Transverse colon (tissue), 4 donors: Measurements from ENCODE around the gene TRIM59.

ENCODE experiments used
- EP300 ChIP-seq: sonication (generic); formaldehyde crosslinking; IDR thresholded peaks from one replicate; pipeline ENCODE4 v1.6.1; 2017; ENCODE audit warnings: antibody characterized with exemption, low read depth
- POLR2AphosphoS5 ChIP-seq, 3 donors: sonication (generic); formaldehyde crosslinking; IDR thresholded peaks; one replicate each; pipeline ENCODE4 v1.6.1; 2016; ENCODE audit warnings: antibody characterized with exemption in 3 of 3
- TF ChIP-seq, protein P1 (sequence below), 5 experiments: fragments of 200-600 bp in 3 of 5; fragments of 450-650 bp in 2 of 5; sonication (generic) in 3 of 5; IDR thresholded peaks; 1 replicate in 2 of 5; 2 replicates in 3 of 5; pipeline ENCODE4 v1.5.1; 2016 to 2017; ENCODE audit warnings: antibody characterized with exemption in 5 of 5, inconsistent platforms in 3 of 5, mild to moderate bottlenecking in 2 of 5, moderate library complexity in 1 of 5

DNA sequence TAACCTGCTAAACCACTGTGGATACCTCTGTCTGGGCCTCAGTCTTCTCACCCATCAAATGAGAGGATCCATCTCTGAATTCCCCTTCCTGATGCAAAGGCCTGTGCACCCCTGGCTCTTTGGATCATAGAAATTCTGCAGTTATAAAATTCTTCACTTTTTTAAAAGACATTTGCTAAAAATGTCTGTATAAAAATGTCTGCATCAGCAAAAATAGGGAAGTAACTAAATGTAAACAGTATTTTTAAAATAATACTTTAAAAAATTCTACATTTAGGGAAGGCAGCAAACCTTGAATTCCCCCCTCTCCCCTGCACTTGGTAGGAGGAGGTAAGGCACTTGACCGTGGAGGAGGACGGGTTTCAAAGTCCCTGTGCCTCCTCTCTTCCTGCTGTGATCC is 25.6 kb upstream of the TRIM59 start:
- TF ChIP-seq, protein P1, sequence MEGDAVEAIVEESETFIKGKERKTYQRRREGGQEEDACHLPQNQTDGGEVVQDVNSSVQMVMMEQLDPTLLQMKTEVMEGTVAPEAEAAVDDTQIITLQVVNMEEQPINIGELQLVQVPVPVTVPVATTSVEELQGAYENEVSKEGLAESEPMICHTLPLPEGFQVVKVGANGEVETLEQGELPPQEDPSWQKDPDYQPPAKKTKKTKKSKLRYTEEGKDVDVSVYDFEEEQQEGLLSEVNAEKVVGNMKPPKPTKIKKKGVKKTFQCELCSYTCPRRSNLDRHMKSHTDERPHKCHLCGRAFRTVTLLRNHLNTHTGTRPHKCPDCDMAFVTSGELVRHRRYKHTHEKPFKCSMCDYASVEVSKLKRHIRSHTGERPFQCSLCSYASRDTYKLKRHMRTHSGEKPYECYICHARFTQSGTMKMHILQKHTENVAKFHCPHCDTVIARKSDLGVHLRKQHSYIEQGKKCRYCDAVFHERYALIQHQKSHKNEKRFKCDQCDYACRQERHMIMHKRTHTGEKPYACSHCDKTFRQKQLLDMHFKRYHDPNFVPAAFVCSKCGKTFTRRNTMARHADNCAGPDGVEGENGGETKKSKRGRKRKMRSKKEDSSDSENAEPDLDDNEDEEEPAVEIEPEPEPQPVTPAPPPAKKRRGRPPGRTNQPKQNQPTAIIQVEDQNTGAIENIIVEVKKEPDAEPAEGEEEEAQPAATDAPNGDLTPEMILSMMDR (IDR thresholded peaks at IDR 0.05): no peak
- TF ChIP-seq POLR2AphosphoS5 (IDR thresholded peaks at IDR 0.05) (no peak), EP300 (no peak)
